NB4 (cell line): ENCODE results near the gene FNDC11.

Experiments
- MYC ChIP-seq: IDR thresholded peaks from 2 replicates; pipeline ENCODE4 v1.6.1; 2011; ENCODE audit warnings: low read depth, low read length
- POLR2A ChIP-seq: IDR thresholded peaks from 2 replicates; pipeline ENCODE4 v1.6.1; 2011; ENCODE audit warnings: mild to moderate bottlenecking; ENCODE audit not compliant: insufficient read length; ENCODE audit errors: extremely low read depth
- TF ChIP-seq, protein P1 (sequence below): IDR thresholded peaks from one replicate; pipeline ENCODE4 v1.5.1; 2012; ENCODE audit warnings: low read depth, low read length

- TF ChIP-seq, protein P1, sequence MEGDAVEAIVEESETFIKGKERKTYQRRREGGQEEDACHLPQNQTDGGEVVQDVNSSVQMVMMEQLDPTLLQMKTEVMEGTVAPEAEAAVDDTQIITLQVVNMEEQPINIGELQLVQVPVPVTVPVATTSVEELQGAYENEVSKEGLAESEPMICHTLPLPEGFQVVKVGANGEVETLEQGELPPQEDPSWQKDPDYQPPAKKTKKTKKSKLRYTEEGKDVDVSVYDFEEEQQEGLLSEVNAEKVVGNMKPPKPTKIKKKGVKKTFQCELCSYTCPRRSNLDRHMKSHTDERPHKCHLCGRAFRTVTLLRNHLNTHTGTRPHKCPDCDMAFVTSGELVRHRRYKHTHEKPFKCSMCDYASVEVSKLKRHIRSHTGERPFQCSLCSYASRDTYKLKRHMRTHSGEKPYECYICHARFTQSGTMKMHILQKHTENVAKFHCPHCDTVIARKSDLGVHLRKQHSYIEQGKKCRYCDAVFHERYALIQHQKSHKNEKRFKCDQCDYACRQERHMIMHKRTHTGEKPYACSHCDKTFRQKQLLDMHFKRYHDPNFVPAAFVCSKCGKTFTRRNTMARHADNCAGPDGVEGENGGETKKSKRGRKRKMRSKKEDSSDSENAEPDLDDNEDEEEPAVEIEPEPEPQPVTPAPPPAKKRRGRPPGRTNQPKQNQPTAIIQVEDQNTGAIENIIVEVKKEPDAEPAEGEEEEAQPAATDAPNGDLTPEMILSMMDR, result no peak
- TF ChIP-seq POLR2A (no peak), MYC (no peak)
Observed at GRCh38 chr20:63586797-63587196, 32.8 kb downstream of the FNDC11 start.
